KMS-11 (cell line): ENCODE data around the gene EIF4H.

Experiments used
- H2AFZ ChIP-seq: fragments of 200-600 bp; sonication (generic); 2 replicates; pipeline ENCODE4 v1.6.1; 2016; ENCODE audit warnings: antibody characterized with exemption, mixed run types, low read depth
- H3K27ac ChIP-seq: fragments of 200-600 bp; sonication (generic); 2 replicates; pipeline ENCODE4 v1.6.1; 2016; ENCODE audit warnings: mild to moderate bottlenecking, mixed run types
- H3K27me3 ChIP-seq: fragments of 200-600 bp; sonication (generic); 2 replicates; pipeline ENCODE4 v1.6.1; 2017; ENCODE audit warnings: mild to moderate bottlenecking, low read depth, mixed run types, moderate library complexity; ENCODE audit not compliant: insufficient read depth
- H3K36me3 ChIP-seq: fragments of 200-600 bp; sonication (generic); 2 replicates; pipeline ENCODE4 v1.6.1; 2017; ENCODE audit warnings: mild to moderate bottlenecking, mixed run types; ENCODE audit not compliant: insufficient read depth
- H3K4me1 ChIP-seq: fragments of 200-600 bp; sonication (generic); 2 replicates; pipeline ENCODE4 v1.6.1; 2016; ENCODE audit warnings: mild to moderate bottlenecking, low read depth, mixed run types; ENCODE audit not compliant: poor library complexity, severe bottlenecking
- H3K4me2 ChIP-seq: fragments of 200-600 bp; sonication (generic); 2 replicates; pipeline ENCODE4 v1.7.0; 2016; ENCODE audit warnings: mild to moderate bottlenecking, mixed run types
- H3K4me3 ChIP-seq: fragments of 200-600 bp; sonication (generic); IDR thresholded peaks from 2 replicates; pipeline ENCODE4 v1.6.1; 2017; ENCODE audit warnings: low read depth, low read length, mixed read lengths; ENCODE audit not compliant: insufficient read depth
- H3K79me2 ChIP-seq: fragments of 200-600 bp; sonication (generic); 2 replicates; pipeline ENCODE4 v1.6.1; 2016; ENCODE audit warnings: low read depth, mixed run types; ENCODE audit not compliant: insufficient read depth
- H3K9ac ChIP-seq: fragments of 200-600 bp; sonication (generic); 2 replicates; pipeline ENCODE4 v1.6.1; 2016; ENCODE audit warnings: mild to moderate bottlenecking, mixed run types
- H4K20me1 ChIP-seq: fragments of 200-600 bp; sonication (generic); 2 replicates; pipeline ENCODE4 v1.6.1; 2016; ENCODE audit warnings: mild to moderate bottlenecking, mixed run types; ENCODE audit not compliant: insufficient read depth
- TF ChIP-seq, protein P1 (sequence below): fragments of 200-600 bp; sonication (generic); conservative IDR thresholded peaks from 2 replicates; pipeline ENCODE4 v1.6.1; 2017; ENCODE audit warnings: low read depth, mild to moderate bottlenecking, antibody characterized with exemption, low read length, moderate library complexity, mixed read lengths

Gene EIF4H

GRCh38 chr7:74180866-74181265 lies 6.7 kb downstream of the EIF4H start:
- H3K4me1 ChIP-seq: peaks cover 34% of the 10 kb centered on the region
- no peak overlapping the region for H3K4me3 ChIP-seq
- H4K20me1 ChIP-seq: peaks cover 99% of the 10 kb centered on the region
- TF ChIP-seq, protein P1, sequence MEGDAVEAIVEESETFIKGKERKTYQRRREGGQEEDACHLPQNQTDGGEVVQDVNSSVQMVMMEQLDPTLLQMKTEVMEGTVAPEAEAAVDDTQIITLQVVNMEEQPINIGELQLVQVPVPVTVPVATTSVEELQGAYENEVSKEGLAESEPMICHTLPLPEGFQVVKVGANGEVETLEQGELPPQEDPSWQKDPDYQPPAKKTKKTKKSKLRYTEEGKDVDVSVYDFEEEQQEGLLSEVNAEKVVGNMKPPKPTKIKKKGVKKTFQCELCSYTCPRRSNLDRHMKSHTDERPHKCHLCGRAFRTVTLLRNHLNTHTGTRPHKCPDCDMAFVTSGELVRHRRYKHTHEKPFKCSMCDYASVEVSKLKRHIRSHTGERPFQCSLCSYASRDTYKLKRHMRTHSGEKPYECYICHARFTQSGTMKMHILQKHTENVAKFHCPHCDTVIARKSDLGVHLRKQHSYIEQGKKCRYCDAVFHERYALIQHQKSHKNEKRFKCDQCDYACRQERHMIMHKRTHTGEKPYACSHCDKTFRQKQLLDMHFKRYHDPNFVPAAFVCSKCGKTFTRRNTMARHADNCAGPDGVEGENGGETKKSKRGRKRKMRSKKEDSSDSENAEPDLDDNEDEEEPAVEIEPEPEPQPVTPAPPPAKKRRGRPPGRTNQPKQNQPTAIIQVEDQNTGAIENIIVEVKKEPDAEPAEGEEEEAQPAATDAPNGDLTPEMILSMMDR: no peak
- H3K79me2 ChIP-seq: peaks cover 100% of the 10 kb centered on the region
- no peak overlapping the region for H3K9ac ChIP-seq
- H3K27ac ChIP-seq: no peak overlapping the region
- no peaks in the 10 kb centered on the region for H3K27me3 ChIP-seq
- H3K36me3 ChIP-seq: peaks cover 3% of the 10 kb centered on the region; the same call in 1 of the 2 replicates
- no peak overlapping the region for H2AFZ ChIP-seq
- H3K4me2 ChIP-seq: no peak overlapping the region

GRCh38 chr7:74181821-74182220 lies 7.7 kb downstream of the EIF4H start:
- TF ChIP-seq, protein P1: no peak
- Histone ChIP-seq H3K27me3 (no peaks in the 10 kb centered on the region), H3K4me3 (no peak overlapping the region), H3K36me3 (peaks cover 3% of the 10 kb centered on the region; the same call in 1 of the 2 replicates), H3K4me2 (no peak overlapping the region), H3K4me1 (peaks cover 24% of the 10 kb centered on the region), H3K79me2 (peaks cover 100% of the 10 kb centered on the region), H3K9ac (no peak overlapping the region), H2AFZ (no peak overlapping the region), H3K27ac (no peak overlapping the region), H4K20me1 (peaks cover 98% of the 10 kb centered on the region)

DNA sequence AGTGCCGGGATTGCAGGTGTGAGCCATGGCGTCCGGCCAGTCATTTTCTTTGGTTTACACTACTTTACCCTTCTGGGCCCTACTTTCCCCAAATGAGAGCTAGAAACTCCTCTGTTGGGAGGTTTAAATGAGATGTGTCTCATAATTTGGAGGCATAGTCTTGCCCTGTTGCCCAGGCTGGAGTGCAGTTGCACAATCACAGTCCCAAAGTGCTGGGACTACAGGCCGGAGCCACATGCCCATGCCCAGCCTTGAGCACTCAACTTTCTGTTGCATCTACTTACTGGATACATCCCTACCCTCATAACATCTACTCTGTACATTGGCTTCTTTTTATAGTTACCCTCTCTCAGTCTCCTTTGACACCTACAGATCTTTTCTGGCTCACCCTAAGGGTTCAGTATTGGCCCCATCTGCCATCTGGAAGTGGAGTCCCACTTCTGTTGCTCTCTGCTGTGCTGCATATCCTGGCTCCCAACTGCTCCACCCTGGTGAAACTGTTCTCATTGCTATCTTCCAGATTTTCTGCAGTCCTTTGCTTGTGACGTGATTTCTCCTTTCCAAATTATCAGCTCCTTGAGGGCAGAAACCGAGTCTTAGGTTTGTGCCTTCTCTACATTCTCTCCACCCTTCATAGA lies 8.4 kb downstream of the EIF4H start:
- H3K9ac ChIP-seq: no peak overlapping the region
- peaks cover 98% of the 10 kb centered on the region for H4K20me1 ChIP-seq
- H3K27me3 ChIP-seq: no peaks in the 10 kb centered on the region
- peaks cover 3% of the 10 kb centered on the region; the same call in 1 of the 2 replicates for H3K36me3 ChIP-seq
- TF ChIP-seq, protein P1: no peak
- H3K4me1 ChIP-seq: peaks cover 16% of the 10 kb centered on the region
- no peak overlapping the region for H2AFZ ChIP-seq
- H3K4me3 ChIP-seq: no peak overlapping the region
- no peak overlapping the region for H3K4me2 ChIP-seq
- H3K27ac ChIP-seq: no peak overlapping the region
- peaks cover 100% of the 10 kb centered on the region for H3K79me2 ChIP-seq

DNA sequence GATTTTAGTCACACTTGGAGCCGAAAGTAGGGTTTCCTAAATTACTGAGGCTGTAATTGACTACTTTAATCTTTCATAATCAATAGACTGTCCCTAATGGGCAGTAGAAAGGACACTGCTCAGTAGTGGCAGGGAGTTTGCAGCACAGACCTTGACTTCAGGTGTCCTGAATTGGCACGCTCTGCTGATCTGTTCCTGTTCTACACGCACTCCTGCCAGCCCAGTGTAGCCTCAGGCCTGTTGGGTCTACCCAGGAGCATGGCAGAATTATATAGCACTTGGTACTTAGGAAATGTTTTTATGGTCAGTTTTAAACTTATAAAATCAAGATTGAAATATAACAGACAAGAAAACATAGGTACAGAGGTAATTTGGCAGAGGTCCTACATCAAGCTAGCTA lies 9.0 kb downstream of the EIF4H start:
- Histone ChIP-seq H4K20me1 (peaks cover 98% of the 10 kb centered on the region), H3K79me2 (peaks cover 100% of the 10 kb centered on the region), H2AFZ (no peak overlapping the region), H3K4me2 (no peak overlapping the region), H3K4me1 (peaks cover 14% of the 10 kb centered on the region), H3K36me3 (peaks cover 3% of the 10 kb centered on the region; the same call in 1 of the 2 replicates), H3K27ac (no peak overlapping the region), H3K4me3 (no peak overlapping the region), H3K27me3 (no peaks in the 10 kb centered on the region), H3K9ac (no peak overlapping the region)
- TF ChIP-seq, protein P1: no peak
